Large intestine (tissue), 3 donors: ENCODE measurements around the gene EVC. TPM values are rescaled to one million over a fixed set of nuclear protein-coding genes. Genes with fewer than 3 reads are reported as not detected.

Source experiments
- DNase-seq, 2 donors: peaks; one replicate each; pipeline versions ENCODE4 v3.0.0 to v3.0.0-alpha.2; 2013
- H3K27ac ChIP-seq: one replicate; pipeline ENCODE4 v1.5.1; 2013; ENCODE audit warnings: low read length
- H3K27me3 ChIP-seq: 2 replicates; pipeline ENCODE4 v1.6.1; 2013; ENCODE audit warnings: low read length; ENCODE audit not compliant: control insufficient read depth, insufficient read depth
- H3K36me3 ChIP-seq: 2 replicates; pipeline ENCODE4 v1.6.1; 2013; ENCODE audit warnings: low read length; ENCODE audit not compliant: control insufficient read depth, insufficient read depth
- H3K4me1 ChIP-seq: one replicate; pipeline ENCODE4 v1.6.1; 2013; ENCODE audit warnings: low read length; ENCODE audit not compliant: control insufficient read depth, insufficient read depth
- H3K4me3 ChIP-seq: one replicate; pipeline ENCODE4 v1.5.1; 2013; ENCODE audit warnings: low read length
- H3K9me3 ChIP-seq: one replicate; pipeline ENCODE4 v1.6.1; 2013; ENCODE audit warnings: mild to moderate bottlenecking, low read depth, low read length, moderate library complexity; ENCODE audit not compliant: control insufficient read depth
- WGBS: methylation state at CpG from one replicate; pipeline ENCODE4 v1.1.5; 2013; ENCODE audit warnings: low lambda C conversion rate; ENCODE audit not compliant: insufficient coverage; 5-methylcytosine and 5-hydroxymethylcytosine counted together
- polyA plus RNA-seq: library from polyadenylated mRNA; unstranded; fragments of 120-200 nt; gene quantifications from one replicate; pipeline ENCODE4 v1.2.1, GENCODE V29; 2013

Gene EVC
- polyA plus RNA-seq, 1 donor: 4.6 TPM

DNA sequence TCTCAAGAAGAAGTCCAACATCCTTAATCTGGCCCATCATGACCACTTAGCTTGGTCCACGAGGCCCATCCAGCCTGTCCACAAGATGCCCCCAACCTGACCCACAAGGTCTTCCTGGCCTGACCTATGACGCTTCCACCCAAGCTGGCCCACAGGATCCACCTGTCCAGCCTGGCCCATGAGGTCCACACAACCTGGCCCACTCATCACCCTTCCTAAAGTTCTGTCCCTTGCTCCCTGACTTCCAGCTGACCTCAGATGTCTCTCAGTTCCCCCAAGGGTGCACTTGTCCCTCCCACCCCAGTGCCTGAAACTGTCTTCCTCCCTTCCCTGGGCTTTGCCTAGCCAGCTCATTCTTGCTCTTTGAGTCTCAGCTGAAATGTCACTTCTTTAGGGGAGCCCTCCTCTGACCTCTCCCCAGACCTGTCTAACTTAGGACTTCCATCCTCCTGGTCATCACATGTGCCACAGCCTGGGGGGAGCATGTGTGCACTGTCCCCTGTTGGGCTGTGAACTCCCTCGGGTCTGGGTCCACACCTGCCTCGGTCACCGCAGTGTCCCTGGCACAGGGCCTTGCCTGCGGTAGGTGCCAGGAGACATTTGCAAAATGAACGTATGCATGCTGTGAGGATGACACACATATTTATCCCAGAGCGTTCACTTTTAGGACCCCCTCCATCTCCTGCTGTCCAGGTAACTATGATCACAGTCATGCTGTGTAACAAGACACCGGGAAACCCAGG, 61.7 kb downstream of the EVC start:
- no peak for DNase-seq
- H3K36me3 ChIP-seq: no peaks in the 10 kb centered on the region
- H3K27me3 ChIP-seq: no peaks in the 10 kb centered on the region
- WGBS: no CpG with 5 or more reads among the region's 9 CpGs
- H3K9me3 ChIP-seq: no peaks in the 10 kb centered on the region
- no peak overlapping the region for H3K4me3 ChIP-seq
- no peaks in the 10 kb centered on the region for H3K4me1 ChIP-seq
- H3K27ac ChIP-seq: no peak overlapping the region

GRCh38 chr4:5773271-5773555, 62.2 kb downstream of the EVC start:
- H3K36me3 ChIP-seq: no peaks in the 10 kb centered on the region
- WGBS: no CpG with 5 or more reads among the region's 2 CpGs
- DNase-seq: no peak
- H3K27me3 ChIP-seq: no peaks in the 10 kb centered on the region
- no peak overlapping the region for H3K4me3 ChIP-seq
- H3K9me3 ChIP-seq: no peaks in the 10 kb centered on the region
- no peak overlapping the region for H3K27ac ChIP-seq
- H3K4me1 ChIP-seq: no peaks in the 10 kb centered on the region

DNA sequence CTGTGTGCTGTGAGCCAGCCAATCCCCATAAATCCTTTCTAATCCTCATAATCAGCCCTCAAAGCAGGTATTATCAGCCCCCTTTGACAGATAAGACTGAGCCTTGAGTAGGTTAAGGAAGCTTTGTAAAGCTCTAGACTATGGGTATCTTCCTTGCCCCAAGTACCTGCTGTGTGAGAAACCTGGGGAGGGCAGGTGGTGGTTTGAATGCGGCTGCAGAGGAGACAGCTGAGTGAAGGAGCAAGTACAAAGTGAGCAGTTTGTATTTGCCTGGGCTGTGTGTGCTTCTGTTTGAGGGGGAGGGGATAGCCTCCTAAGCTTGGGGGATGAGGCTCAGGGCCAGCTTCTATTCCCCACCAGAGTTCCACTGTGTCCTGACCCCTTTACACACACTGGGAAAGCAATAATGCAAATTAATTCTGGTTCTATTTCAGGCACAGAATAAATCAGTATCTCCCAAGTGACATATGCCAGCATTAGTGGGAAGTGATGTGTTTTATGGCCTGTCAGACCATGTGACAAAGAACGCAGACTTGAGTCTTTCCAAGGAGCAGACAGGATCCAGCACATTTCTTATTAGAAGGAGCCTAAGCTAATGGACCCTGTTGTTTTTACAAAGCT, 63.5 kb downstream of the EVC start:
- no peaks in the 10 kb centered on the region for H3K36me3 ChIP-seq
- no peaks in the 10 kb centered on the region for H3K27me3 ChIP-seq
- H3K4me3 ChIP-seq: no peak overlapping the region
- no peaks in the 10 kb centered on the region for H3K4me1 ChIP-seq
- no peak overlapping the region for H3K27ac ChIP-seq
- H3K9me3 ChIP-seq: no peaks in the 10 kb centered on the region
- DNase-seq: no peak
- WGBS: no CpG with 5 or more reads among the region's 2 CpGs

- H3K27ac ChIP-seq: no peak overlapping the region
- H3K4me1 ChIP-seq: no peaks in the 10 kb centered on the region
- no peak for DNase-seq
- WGBS: 100% methylated on average over 1 of the region's 1 CpG
- no peaks in the 10 kb centered on the region for H3K36me3 ChIP-seq
- no peak overlapping the region for H3K4me3 ChIP-seq
- H3K9me3 ChIP-seq: no peaks in the 10 kb centered on the region
- H3K27me3 ChIP-seq: no peaks in the 10 kb centered on the region
These were observed 65.5 kb downstream of the EVC start for GRCh38 chr4:5776510-5776909.

DNA sequence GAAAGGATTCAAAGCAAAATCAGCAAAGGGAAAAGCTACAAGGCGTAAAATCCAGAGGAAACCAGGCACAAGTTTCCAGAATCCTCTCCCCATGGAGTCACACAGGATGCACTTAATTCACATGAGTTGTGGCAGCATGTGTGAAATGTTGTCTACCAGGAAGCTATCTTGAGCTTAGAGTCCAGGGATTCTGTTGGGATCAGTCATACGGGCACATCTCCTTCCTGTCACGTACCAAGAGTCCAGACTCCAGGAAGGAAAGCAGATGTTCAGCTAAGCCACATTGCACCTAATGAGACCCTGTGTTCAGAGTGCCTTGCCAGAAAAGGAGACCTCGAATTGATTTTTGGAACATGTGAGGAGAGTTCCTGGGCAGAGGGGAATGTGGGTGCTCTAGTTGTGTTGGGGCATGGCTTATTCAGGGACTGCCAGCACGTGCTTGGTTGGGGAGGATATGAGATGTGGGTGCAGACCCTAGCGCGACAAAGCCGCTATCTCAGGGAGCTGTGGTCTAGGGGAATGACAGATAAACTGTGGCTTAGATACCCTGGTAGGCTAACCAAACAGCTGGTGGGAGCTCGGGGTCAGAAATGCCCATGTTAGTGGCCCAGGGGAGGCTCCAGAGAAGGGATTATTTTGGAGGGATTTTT, 70.0 kb downstream of the EVC start:
- H3K4me3 ChIP-seq: no peak overlapping the region
- H3K27me3 ChIP-seq: no peaks in the 10 kb centered on the region
- WGBS: no CpG with 5 or more reads among the region's 9 CpGs
- no peaks in the 10 kb centered on the region for H3K9me3 ChIP-seq
- no peaks in the 10 kb centered on the region for H3K4me1 ChIP-seq
- H3K27ac ChIP-seq: no peak overlapping the region
- no peak for DNase-seq
- H3K36me3 ChIP-seq: no peaks in the 10 kb centered on the region

- 100% methylated on average over 1 of the region's 3 CpGs for WGBS
- DNase-seq: no peak
- H3K4me1 ChIP-seq: no peaks in the 10 kb centered on the region
- no peaks in the 10 kb centered on the region for H3K9me3 ChIP-seq
- no peak overlapping the region for H3K4me3 ChIP-seq
- no peaks in the 10 kb centered on the region for H3K27me3 ChIP-seq
- H3K27ac ChIP-seq: no peak overlapping the region
- no peaks in the 10 kb centered on the region for H3K36me3 ChIP-seq
These were observed 70.7 kb downstream of the EVC start for GRCh38 chr4:5781691-5782090.

- Histone ChIP-seq H3K36me3 (no peaks in the 10 kb centered on the region), H3K27ac (no peak overlapping the region), H3K27me3 (no peaks in the 10 kb centered on the region), H3K4me1 (no peaks in the 10 kb centered on the region), H3K4me3 (no peak overlapping the region), H3K9me3 (no peaks in the 10 kb centered on the region)
- no peak for DNase-seq
- 100% methylated on average over 2 of the region's 6 CpGs for WGBS
These were observed 72.0 kb downstream of the EVC start for GRCh38 chr4:5782829-5783476.

- no CpG with 5 or more reads among the region's 14 CpGs for WGBS
- H3K9me3 ChIP-seq: no peaks in the 10 kb centered on the region
- H3K27me3 ChIP-seq: no peaks in the 10 kb centered on the region
- H3K27ac ChIP-seq: no peak overlapping the region
- H3K36me3 ChIP-seq: no peaks in the 10 kb centered on the region
- no peak for DNase-seq
- no peak overlapping the region for H3K4me3 ChIP-seq
- no peaks in the 10 kb centered on the region for H3K4me1 ChIP-seq
These were observed 72.5 kb downstream of the EVC start for GRCh38 chr4:5783486-5783885.

- H3K4me3 ChIP-seq: no peak overlapping the region
- no CpG with 5 or more reads among the region's 6 CpGs for WGBS
- no peaks in the 10 kb centered on the region for H3K36me3 ChIP-seq
- no peak for DNase-seq
- no peaks in the 10 kb centered on the region for H3K27me3 ChIP-seq
- no peak overlapping the region for H3K27ac ChIP-seq
- H3K4me1 ChIP-seq: no peaks in the 10 kb centered on the region
- H3K9me3 ChIP-seq: no peaks in the 10 kb centered on the region
These were observed 73.0 kb downstream of the EVC start for GRCh38 chr4:5784021-5784420.

- Histone ChIP-seq H3K4me1 (no peaks in the 10 kb centered on the region), H3K9me3 (no peaks in the 10 kb centered on the region), H3K27ac (no peak overlapping the region), H3K4me3 (no peak overlapping the region), H3K27me3 (no peaks in the 10 kb centered on the region), H3K36me3 (no peaks in the 10 kb centered on the region)
- DNase-seq: no peak
- WGBS: no CpG with 5 or more reads among the region's 9 CpGs
These were observed 74.1 kb downstream of the EVC start for GRCh38 chr4:5784960-5785611.
